HG02763 (cell line): Measurements from ENCODE around the gene ATG7.
"Not testable (repeated sequence)": the region's sequence is repeated elsewhere in the genome, so short reads cannot be mapped to it uniquely, and the experiment has no call there.

Experiments used
- ATAC-seq: cut with Tn5 transposase; IDR thresholded peaks from one replicate; pipeline ENCODE4 v1.9.1; 2021; ENCODE audit warnings: mild to moderate bottlenecking, moderate library complexity; ENCODE audit not compliant: unreplicated experiment

The ATG7 gene

DNA sequence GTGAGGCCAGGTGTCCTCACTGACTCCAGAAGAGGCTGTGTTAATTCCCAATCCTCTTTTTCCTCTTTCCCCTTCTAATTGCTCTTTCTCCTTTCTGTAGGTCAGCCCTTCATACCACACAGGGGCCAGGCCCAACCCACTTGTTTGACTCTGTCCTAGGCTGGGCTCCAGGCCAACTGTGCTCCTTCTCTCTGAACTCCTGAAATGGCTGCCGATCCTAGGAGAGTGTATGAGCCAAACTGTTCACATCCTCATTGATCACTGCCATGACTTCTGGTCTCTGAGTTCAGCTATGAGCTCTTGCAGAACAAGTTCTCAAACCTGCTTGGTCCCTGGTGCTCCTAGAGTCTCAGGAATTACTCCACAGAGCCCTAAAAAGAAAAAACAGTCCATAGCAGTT, 226.4 kb downstream of the ATG7 start:
- no peak for ATAC-seq

DNA sequence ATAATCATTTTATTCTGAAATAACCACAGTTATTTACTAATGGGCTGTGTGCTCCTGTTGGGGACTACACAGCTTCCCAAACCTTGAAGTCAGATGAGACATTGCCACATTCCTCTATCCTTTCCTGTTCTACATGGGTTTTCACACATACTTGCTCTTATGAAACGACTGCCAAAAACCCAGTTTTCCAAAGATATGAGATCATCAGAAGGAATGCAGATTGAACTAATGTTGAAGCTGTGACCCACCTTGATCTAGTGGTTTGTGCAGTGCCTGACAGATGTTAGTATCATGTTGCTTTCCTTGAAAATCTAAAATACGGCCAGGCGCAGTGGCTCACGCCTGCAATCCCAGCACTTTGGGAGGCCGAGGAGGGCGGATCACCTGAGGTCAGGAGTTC, 226.9 kb downstream of the ATG7 start:
- no peak for ATAC-seq

DNA sequence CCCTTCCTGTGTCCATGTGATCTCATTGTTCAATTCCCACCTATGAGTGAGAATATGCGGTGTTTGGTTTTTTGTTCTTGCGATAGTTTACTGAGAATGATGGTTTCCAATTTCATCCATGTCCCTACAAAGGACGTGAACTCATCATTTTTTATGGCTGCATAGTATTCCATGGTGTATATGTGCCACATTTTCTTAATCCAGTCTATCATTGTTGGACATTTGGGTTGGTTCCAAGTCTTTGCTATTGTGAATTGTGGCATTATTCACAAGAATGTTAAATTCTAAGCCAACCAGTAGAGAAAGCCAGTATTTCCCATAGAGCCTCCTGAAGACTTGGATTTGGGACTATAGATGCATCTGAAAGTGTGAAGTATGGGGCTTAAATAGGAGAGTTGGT, 230.2 kb downstream of the ATG7 start:
- not testable (repeated sequence) for ATAC-seq

DNA sequence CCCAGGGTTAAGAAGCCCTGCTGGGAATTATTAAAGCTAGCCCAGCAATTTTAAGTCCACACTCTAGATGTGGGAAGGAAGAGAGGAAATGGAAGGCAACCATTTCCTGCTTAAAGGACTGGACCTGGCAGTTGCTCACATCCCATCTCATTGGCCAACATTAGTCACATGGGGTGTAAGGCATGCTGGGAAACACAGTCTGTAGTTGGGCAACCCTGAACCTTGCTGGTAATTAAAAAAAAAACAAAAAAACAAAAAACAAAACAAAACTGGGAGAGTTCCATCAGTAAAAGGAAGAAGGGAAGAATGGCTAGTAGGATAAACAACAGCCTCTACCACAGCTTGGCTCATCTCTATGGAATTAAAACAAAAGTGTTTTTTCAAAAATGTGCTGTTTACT, 235.5 kb downstream of the ATG7 start:
- no peak for ATAC-seq

DNA sequence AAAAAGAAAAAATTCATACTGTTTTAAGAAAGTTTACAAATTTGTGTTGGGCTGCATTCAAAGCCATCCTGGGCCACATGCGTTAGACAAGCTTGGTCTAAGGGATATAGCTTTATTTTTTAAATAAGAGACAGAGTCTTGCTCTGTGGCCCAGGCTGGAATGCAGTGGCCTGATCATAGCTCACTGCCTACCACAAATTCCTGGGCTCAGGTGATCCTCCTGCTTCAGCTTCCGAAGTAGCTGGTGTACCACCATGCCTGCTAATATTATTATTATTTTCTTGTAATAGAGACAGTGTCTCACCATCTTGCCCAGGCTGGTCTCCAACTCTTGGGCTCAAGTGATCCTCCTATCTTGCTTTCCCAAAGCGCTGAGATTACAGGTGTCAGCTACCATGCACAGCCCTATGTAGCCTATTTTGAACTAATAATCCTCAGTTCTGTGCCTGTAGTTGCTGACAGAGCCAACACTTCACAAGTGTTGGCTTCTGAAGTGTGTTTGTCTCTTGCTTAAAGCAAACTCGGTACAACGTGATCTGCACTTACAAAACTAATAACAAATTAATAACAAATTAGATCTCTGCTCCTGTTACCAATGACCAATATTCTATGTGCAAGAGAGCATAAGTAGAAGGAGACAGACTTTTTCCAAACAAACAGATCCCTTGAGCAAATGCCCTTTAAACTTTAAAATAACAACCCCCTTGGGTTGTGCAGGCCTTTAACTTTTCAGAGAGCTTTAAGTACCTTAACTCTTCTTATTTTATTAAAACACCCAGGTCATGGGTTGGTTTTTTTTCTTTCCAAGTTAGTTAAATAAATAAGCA, 236.4 kb downstream of the ATG7 start:
- ATAC-seq = no peak

DNA sequence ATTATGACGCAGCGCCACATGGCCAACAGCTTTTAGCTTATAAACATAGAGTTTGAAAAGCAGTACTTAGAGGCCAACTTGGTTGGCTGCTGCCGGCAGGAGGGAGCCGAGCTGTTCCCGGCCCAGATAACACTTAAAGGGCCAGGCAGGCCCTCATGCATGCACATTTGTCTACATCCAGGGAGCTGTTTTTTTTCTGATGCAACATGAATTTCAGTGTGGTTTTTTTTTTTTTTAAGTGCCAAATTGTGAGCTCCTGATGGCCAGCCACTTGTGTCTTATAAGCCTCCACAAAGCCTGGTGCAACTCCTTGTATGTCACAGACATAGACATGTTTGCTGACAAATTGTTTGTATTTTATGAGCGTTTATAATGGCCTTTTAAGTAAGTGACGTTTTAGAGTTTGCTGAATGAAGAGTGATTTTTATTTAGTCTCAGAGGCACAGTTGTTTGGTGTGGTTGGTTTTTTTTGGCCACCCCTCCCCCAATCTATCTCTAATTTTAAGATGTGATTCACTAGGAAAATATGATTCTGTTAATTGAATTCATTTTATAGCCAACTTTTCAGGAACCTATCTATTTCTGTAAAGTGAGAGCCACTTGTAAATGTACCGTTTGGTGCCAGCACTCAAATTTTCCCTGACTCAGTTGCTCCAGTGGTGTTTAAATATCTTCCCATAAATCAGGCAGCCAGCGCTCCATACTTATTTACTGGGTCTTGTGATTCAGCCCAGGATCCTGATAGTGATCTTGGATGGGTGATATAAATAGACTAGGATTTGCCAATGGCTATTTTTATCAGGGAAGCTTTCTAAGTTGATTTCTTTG, 237.2 kb downstream of the ATG7 start:
- no peak for ATAC-seq

DNA sequence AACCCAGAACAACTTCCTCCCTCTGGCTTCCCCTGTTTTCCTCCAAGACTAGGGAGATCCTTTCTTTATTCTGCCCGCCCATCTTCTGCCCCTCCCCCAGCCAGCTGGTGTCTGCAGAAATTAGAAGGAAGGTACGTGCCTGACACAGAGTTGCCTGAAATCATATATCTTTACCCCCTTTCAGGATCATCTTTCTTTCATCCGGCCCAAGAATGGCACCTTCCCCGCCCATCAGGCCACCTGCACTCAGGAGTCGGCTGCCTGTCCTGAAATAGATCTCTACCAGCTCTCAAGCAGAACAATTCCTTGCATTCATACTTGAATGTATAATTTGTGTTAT, 237.8 kb downstream of the ATG7 start:
- ATAC-seq = no peak

DNA sequence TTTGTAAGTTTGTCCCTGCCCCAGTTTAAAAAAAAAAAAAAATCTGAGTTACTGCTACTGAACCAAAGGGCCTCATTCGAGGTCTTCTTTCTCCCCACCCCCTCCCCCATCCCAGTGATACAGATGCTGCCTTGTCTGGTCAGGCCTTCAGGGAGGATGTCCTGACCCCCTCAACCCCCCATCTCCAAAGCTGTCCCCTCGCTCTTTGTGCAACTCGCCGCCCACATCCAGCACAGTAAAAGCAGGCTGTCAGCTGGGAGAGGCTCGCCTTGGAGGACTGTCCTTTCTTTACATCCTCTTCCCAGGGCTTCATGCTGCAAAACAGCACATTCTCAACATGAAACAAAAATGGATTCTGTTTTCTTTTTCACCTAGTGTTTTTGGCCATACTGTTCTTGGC, 238.2 kb downstream of the ATG7 start:
- no peak for ATAC-seq

DNA sequence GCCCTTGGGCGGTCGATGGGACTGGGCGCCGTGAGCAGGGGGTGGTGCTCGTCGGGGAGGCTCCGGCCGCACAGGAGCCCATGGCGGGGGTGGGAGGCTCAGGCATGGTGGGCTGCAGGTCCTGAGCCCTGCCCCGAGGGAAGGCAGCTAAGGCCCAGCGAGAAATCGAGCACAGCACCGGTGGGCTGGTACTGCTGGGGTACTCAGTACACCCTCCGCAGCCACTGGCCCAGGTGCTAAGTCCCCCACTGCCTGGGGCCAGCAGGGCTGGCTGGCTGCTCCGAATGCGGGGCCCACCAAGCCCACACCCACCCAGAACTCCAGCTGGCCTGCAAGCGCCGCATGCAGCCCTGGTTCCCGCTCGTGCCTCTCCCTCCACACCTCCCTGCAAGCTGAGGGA, 239.4 kb downstream of the ATG7 start:
- not testable (repeated sequence) for ATAC-seq

DNA sequence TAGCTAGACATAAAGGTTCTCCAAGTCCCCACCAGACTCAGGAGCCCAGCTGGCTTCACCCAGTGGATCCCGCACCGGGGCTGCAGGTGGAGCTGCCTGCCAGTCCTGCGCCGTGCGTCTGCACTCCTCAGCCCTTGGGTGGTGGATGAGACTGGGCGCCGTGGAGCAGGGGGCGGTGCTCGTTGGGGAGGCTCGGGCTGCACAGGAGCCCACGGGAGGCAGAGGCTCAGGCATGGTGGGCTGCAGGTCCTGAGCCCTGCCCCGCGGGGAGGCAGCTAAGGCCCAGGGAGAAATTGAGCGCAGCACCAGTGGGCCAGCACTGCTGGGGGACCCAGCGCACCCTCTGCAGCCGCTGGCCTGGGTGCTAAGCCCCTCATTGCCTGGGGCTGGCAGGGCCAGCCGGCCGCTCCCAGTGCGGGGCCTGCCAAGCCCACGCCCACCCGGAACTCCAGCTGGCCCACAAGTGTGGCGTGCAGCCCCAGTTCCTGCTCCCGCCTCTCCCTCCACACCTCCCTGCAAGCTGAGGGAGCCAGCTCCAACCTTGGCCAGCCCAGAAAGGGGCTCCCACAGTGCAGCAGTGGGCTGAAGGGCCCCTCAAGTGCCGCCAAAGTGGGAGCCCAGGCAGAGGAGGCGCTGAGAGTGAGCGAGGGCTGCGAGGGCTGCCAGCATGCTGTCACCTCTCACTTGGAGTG, 241.1 kb downstream of the ATG7 start:
- not testable (repeated sequence) for ATAC-seq

DNA sequence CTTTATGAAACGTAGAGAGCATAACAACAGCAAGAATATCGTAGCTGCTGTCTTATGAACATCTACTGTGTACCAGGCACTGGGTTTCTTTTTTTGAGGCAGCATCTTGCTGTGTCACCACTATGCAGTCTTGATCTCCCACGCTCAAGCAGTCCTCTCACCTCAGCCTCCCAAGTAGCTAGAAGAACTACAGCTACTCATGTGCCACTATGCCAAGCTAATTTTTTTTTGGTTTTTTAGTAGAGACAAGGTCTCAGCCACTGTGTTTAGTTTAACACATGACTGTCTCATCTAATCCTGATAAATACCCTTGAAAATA, 241.6 kb downstream of the ATG7 start:
- no peak for ATAC-seq

DNA sequence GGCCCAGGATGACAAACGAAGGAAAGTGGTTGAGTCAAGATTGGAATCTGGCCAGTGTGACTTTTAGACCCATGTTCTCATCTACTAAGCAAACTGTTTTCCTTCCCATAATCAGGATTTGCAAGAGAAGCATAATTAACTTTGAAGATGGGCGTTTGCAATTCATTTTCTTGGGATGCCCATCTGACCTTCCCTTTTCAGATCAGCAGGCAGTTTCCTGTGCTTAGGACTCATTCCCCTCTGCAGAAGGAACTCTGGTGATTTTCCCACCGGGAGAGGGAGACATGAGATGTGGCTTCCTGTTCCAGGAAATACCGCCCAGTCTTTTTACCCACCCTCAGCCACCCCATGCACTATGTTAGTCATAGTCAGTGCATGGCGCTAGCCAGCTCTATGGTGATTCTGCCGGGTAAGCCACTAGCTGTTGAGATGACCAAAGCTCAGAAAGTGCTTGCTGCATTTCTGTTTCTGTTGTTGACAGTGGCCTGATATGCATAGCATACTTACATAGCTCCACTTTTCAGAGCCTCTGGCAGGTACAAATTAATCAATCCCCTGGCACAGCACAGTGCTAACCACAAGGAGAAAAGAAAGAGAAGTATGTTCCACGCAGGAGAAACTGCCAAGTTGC, 242.1 kb downstream of the ATG7 start:
- ATAC-seq = no peak

DNA sequence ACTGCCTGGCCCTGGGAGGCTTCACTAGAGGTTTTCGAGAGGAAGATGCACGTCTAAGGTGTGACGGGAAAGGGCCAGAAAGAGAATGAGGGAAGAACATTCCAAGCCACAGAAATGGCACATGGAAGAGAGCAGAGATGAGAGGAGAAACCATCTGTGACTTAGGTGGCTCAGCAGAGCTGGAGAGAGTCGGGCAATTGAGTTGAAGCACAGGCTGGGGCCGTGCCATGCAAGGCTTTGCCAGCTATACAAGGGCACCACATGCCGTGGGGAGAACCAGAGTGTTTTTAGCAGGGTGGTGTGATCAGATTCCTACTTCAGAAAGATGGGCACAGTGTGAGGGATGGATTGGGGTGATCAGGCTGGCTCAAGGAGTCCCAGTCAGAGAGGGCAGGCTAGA, 245.4 kb downstream of the ATG7 start:
- no peak for ATAC-seq

DNA sequence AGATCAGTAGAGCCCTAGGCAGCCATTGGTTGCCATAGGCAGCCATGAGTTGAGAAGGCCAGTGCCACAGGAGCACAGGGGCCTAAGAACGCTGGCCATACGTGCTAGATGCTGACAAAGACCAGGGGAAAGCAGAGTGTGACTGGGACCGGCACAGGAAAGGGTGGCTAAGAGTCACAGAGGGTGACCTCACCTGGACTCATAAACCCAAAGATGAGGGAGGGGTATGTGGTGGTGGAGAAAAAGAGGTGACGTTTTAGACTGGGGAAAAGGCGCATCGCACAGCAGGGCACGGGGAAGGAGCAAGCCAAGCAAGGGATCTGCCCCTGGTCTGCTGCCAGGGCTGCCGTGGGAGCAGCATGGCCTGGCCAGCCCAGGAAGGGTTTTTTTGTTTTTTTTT, 249.0 kb downstream of the ATG7 start:
- no peak for ATAC-seq

DNA sequence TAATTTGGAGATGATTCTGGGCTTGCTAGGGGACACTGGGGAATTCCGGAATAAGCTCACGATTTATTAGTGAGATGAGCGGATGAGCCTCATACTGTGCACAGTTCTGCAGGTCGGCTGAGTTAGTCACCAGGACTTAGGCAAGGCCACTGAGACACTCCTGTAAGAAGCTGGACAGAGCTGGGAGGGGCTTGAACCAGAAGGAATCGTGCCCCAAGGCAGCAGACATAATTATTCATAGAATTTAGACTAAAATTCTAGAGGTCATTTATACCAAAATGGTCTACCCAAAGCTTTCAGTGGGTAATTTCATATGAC, 250.2 kb downstream of the ATG7 start:
- ATAC-seq = no peak

DNA sequence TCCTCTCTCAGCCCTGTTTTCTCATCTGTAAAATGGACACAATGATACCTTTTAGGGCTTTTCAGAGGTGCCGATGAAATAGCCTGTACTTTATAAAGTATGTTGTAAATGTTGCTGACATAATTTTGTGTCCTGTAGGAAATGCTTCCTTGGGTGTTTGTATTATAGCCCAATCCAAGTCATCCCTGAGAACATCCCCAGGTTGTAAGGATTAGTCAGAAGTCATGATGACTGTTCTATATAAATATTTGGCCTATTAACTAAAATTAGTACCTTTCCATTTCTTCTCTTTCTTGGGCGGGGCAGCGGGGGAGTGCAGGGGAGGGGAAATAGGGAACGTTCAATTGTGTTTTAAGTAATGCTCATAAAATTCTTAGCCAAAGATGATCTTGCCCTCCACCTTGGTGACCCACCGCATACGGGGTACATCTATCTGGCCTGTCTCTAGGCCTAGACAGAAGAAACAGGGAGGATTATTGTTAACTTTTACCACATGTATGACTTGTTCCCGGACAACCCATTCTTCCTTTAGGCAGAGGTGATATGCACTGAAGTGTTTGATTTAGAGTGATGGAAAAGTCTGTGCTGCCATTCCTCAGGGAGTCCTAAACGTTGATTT, 250.9 kb downstream of the ATG7 start:
- no peak for ATAC-seq

DNA sequence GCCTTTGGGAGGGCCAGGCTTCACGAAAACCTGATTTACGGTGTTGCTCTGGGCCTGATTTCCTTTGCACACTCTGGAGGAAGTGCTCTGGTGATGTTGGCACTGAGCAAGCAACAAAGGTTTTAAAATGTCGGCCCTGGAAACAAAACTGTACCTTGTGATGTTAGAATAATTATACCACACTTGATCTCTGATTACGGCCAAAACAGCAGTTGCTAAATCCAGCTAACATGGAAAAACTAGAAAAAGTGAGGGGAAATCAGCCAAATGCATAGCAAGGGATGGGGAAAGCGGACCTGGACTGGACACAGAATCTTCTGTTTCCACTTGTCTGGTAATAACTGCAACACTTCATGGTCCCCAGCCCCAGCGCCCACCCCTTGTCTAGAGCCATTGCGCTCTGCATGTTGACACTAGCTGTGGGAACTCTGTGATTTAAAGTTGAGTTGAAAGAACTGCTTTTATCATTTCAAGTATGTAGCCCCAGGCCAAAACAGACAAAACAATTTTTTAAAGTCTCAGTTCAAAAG, 251.4 kb downstream of the ATG7 start:
- no peak for ATAC-seq

DNA sequence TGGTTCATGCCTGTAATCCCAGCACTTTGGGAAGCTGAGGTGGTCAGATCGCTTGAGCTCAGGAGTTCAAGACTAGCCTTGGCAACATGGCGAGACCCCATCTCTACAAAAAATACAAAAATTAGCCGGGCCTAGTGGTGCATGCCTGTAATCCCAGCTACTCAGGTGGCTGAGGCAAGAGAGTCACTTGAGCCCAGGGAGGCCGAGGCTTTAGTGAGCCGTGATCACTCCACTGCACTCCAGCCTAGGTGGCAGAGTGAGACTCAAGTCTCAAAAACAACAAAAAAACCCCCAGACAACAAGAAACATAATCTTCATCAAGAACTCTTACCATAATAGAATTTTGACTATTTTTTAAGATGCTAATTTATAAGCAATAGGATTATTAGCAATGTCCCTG, 253.9 kb downstream of the ATG7 start:
- not testable (repeated sequence) for ATAC-seq

DNA sequence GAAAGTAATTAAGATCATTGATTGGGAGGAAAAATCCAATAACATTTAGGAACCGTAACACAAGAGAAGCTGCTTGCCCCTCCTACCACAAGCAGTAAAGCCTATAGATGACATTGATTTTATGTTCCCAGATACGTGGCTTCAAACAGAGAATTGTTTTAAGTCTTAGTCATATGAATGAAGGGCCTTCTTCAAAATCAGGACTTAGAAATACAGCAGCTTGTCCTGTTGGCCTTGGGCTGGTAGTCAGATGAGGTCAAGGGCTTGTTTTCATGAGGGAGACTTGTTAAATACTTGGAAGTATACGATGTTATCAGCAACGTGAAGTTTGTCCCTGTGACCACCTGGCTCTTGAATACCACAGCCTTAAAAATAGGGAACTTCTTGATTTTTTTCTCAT, 257.1 kb downstream of the ATG7 start:
- ATAC-seq = no peak

DNA sequence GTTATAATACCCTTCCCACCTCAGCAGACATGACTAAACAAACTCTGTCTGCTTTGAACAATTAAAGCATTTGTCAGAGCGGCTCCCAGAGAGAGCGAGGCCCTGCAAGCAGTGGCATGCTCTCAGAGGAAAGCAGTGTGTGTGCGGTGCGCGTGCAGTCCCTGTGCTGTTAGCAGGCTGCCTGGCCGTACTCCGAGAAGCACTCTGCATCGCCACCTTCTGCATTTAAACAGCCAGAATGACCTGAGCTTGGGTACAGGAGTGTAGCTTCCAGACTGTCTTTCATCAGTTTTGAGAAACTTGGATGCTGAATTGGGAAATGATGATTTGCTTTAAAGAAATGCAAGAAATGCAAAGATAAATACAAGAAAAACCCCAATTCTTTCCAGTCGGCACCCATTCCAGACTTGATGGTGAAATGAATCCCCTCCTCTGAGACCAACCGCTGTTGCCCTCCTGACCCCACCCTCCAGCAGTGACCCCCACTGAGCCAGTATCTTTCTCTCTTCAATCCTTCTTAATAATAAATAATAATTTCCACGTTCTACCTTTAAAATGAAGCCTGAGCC, 258.0 kb downstream of the ATG7 start:
- no peak for ATAC-seq
